Central memory CD8-positive, alpha-beta T cell (primary cell): ENCODE results near the gene SAMD4A.
"Not testable (repeated sequence)": the region's sequence is repeated elsewhere in the genome, so short reads cannot be mapped to it uniquely, and the experiment has no call there.

Experiments
- ATAC-seq: fragments of 150-1000 bp; cut with Tn5 transposase; replicated peaks from 2 replicates; pipeline ENCODE4 v1.10.0; 2022; ENCODE audit warnings: mild to moderate bottlenecking, moderate FRiP score, moderate number of reproducible peaks; ENCODE audit not compliant: poor library complexity, severe bottlenecking; ENCODE audit errors: extremely low read depth
- DNase-seq, 2 donors: peaks; one replicate each; pipeline ENCODE4 v3.0.0; 2021; ENCODE audit warnings: low spot score in 2 of 2
- H3K27ac Mint-ChIP-seq: one replicate; pipeline ENCODE4 v1.8.0; 2022; ENCODE audit warnings: low read depth, mild to moderate bottlenecking, moderate library complexity, mixed read lengths
- H3K27me3 Mint-ChIP-seq: one replicate; pipeline ENCODE4 v1.8.0; 2022; ENCODE audit warnings: mixed read lengths
- H3K36me3 Mint-ChIP-seq: one replicate; pipeline ENCODE4 v1.8.0; 2022; ENCODE audit warnings: mild to moderate bottlenecking, moderate library complexity, mixed read lengths; ENCODE audit not compliant: insufficient read depth
- H3K4me1 Mint-ChIP-seq: one replicate; pipeline ENCODE4 v1.8.0; 2022; ENCODE audit warnings: mixed read lengths
- H3K4me3 Mint-ChIP-seq: one replicate; pipeline ENCODE4 v1.8.0; 2022; ENCODE audit warnings: mild to moderate bottlenecking, moderate library complexity, mixed read lengths
- H3K9me3 Mint-ChIP-seq: one replicate; pipeline ENCODE4 v1.8.0; 2022; ENCODE audit warnings: mixed read lengths

SAMD4A gene

DNA sequence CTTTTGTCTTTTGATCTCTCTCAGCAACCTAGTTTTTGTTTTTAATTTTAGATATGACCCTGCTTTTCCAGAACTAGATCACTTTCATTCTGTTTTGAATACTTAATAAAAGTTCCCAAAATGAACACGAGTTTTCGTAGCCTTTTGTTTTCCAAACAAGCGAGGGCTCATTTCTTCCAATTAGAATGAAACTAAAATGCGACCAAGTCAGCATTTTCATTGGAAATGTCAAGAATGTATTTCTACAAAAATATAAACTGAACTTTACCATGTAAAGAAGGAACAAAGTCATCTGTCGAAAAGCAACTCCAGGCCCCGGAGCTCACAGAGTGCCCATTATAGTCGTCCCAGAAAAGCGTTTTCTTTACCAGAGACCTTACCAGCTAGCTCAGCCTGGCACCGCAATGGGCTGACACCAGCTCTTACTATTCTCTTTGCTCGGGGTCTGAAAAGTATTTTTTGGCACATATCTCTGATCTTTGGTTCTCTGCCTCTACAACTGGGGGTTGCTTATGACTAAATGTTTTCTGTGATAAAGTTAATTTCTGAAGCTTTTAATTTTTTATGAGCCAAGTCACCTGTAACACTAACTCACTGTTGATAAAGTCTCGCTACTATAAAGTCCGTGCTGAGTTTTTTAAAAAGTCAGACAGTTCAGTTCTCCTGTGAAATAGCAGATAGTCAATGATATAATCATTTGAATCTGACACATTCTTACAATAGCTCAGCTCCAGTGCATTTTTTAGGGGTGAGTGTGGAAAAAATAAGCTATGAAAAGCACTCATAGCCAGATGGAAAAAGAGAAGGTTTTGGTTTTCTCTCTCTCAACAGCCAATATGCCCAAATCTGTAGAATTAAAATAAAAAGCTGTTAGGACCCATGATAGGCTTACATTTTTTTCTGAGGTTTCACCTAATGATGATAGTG is 43.4 kb downstream of the SAMD4A start:
- DNase-seq (no peak), ATAC-seq (no peak)
- H3K4me1 Mint-ChIP-seq: no peaks in the 10 kb centered on the region
- H3K27ac Mint-ChIP-seq: no peak overlapping the region
- peaks cover 1% of the 10 kb centered on the region for H3K36me3 Mint-ChIP-seq
- peaks cover 47% of the 10 kb centered on the region for H3K27me3 Mint-ChIP-seq
- no peak overlapping the region for H3K4me3 Mint-ChIP-seq
- no peaks in the 10 kb centered on the region for H3K9me3 Mint-ChIP-seq

DNA sequence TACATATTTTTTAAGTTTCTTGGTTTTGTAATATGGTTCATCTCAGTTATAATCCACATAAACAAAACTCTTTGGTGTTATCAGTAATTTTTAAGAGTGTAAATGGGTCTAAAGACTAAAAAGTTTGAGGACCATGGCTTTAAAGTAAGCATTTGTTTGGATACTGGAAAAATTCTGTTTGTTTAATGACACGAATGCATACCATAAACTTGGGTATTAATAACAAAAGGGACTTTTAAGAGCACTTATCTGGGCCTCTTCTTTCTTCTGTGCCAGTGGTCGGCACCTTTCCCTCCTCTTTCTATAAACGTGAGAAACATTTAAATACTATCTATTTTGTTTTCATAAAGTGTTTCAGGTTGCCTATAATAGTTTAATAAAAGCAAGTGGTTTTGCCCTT is 47.4 kb downstream of the SAMD4A start:
- no peak for ATAC-seq
- Mint-ChIP-seq H3K27me3 (peaks cover 20% of the 10 kb centered on the region), H3K4me3 (no peak overlapping the region), H3K27ac (no peak overlapping the region), H3K4me1 (no peaks in the 10 kb centered on the region), H3K9me3 (no peaks in the 10 kb centered on the region), H3K36me3 (no peaks in the 10 kb centered on the region)
- DNase-seq: no peak

DNA sequence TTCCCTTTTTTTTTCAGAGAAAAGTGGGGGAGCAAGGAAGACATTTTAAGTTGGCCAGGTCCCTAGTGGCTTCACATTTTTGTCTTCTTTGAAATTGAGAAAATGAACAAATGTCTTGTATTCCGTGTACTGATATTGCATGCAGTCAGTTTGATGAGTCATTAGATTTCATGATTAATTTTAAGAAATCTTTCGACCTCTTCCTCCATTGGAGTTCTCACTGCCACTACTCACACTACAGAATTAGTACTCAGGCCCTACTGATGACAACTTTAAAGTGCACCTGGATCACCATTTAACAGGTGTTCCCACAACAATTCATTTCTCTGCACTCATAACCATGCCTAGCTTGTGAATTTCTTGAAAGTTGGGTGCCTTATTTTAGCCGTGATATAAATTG is 50.5 kb downstream of the SAMD4A start:
- Mint-ChIP-seq H3K4me3 (no peak overlapping the region), H3K4me1 (no peaks in the 10 kb centered on the region), H3K36me3 (no peaks in the 10 kb centered on the region), H3K27ac (no peak overlapping the region), H3K9me3 (no peaks in the 10 kb centered on the region), H3K27me3 (peaks cover 15% of the 10 kb centered on the region)
- ATAC-seq (no peak), DNase-seq (no peak)

DNA sequence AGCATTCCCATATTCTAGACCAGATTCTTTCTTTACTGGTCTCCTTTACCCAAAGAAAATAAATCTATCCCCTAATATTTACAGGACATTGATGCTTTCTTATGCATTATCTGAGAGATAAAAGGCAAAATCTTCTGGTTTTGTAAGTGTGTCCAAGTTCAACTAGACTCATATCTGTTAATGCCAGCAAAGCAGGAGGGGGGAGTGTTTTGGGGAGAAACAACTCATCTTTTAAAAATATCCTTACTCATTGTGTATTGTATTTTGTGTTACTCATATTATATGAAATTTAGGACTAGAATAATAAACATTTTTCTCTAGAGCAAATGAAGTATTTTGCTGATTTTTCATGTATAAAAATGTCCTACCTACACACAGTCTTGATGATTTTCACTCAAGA is 54.8 kb downstream of the SAMD4A start:
- Mint-ChIP-seq H3K4me3 (no peak overlapping the region), H3K36me3 (no peaks in the 10 kb centered on the region)
- ATAC-seq: no peak

DNA sequence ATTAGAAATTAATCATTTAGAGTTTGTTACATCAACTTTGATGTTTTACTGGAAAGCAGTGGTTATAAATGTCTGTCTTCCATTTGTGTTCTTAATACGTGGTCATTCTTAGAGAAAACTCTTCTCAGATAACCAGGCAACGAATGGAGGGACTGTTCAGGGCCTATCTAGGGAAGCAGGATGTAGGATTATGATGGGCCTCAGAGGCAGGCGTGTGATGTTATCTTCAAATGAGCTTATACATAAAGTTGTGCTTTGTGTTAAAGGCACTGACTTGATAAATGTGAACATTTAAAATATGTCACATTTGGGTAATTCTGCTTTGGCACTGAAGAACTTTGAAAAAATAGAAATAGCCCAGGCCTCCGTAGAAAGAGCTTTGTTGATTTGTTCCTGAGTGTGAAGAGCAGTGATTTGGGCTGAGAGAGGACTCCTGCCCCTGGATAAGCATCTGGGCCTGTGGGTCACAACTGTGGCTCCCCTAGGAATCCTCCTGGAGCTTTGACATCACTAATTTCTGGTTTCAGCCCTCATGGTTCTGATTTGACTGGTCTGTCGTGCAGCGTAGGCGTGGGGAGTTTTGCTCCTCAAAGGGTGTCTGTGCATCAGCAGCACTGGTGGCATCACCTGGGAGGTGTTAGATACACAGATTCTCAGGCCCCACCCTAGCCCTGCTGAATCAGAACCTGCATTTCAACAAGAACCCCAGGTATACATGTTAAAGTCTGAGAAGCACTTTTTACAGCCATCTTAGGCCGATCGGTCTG is 55.4 kb downstream of the SAMD4A start:
- H3K27me3 Mint-ChIP-seq: no peaks in the 10 kb centered on the region
- DNase-seq (no peak), ATAC-seq (no peak)
- no peak overlapping the region for H3K4me3 Mint-ChIP-seq
- H3K4me1 Mint-ChIP-seq: peaks cover 5% of the 10 kb centered on the region
- H3K27ac Mint-ChIP-seq: no peak overlapping the region
- H3K9me3 Mint-ChIP-seq: no peaks in the 10 kb centered on the region
- no peaks in the 10 kb centered on the region for H3K36me3 Mint-ChIP-seq

More for the DNA sequence above, 54.8 kb downstream of the SAMD4A start:
- H3K9me3 Mint-ChIP-seq: no peaks in the 10 kb centered on the region
- DNase-seq: no peak
- H3K27ac Mint-ChIP-seq: no peak overlapping the region
- H3K4me1 Mint-ChIP-seq: no peaks in the 10 kb centered on the region
- H3K27me3 Mint-ChIP-seq: no peaks in the 10 kb centered on the region

DNA sequence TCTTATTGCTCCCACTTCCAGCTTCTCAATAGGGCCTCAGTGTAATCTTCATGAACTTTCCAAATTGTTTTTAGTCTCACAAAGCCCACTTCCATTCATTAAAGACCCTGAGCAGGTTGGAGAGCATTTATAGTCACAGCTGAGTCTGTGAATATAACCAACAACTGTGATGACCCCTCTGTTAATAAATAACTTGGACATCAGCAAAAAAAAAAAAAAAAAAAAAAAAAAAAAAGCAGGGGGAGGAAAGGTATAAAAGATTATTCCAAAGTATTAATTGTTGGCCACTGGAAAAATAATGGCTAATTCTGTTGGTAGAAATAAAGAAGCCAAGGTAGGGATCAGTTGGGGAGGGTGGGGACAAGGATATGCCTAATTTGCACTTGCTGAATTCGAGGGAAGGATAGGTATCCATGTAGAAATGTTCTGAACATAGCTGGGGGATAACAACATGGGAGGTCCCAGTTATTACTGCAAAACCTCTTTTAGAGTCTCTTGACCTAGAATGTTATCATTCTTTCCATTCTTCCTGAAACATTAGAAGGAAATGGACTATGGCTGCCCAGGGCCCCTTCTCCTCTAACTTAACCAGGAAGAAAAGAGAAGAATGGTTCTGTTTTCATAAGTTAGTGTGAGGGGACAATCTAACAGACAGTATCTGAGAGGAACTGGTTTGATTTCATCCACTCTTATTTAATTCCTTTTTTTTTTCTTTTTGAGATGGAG is 56.5 kb downstream of the SAMD4A start:
- no peak overlapping the region for H3K4me3 Mint-ChIP-seq

DNA sequence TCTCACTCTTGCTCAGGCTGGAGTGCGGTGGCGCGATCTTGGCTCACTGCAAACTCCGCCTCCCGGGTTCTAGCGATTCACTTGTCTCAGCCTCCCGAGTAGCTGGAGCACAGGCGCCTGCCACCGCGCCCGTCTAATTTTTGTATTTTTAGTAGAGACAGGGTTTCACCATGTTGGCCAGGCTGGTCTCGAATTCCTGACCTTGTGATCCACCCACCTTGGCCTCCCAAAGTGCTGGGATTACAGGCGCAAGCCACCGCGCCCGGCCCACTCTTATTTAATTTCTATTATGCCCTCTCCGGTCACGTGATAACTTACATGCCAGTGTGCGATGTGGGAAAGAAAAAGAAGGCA is 57.1 kb downstream of the SAMD4A start:
- H3K27me3 Mint-ChIP-seq, DNase-seq, H3K4me3 Mint-ChIP-seq, H3K36me3 Mint-ChIP-seq, H3K9me3 Mint-ChIP-seq, H3K27ac Mint-ChIP-seq, ATAC-seq: not testable (repeated sequence)
- H3K4me1 Mint-ChIP-seq: peaks cover 21% of the 10 kb centered on the region

More for the DNA sequence above, 56.5 kb downstream of the SAMD4A start:
- H3K4me1 Mint-ChIP-seq: peaks cover 16% of the 10 kb centered on the region
- no peak overlapping the region for H3K27ac Mint-ChIP-seq
- no peak for DNase-seq
- no peaks in the 10 kb centered on the region for H3K36me3 Mint-ChIP-seq
- ATAC-seq: no peak
- H3K9me3 Mint-ChIP-seq: no peaks in the 10 kb centered on the region
- H3K27me3 Mint-ChIP-seq: no peaks in the 10 kb centered on the region

DNA sequence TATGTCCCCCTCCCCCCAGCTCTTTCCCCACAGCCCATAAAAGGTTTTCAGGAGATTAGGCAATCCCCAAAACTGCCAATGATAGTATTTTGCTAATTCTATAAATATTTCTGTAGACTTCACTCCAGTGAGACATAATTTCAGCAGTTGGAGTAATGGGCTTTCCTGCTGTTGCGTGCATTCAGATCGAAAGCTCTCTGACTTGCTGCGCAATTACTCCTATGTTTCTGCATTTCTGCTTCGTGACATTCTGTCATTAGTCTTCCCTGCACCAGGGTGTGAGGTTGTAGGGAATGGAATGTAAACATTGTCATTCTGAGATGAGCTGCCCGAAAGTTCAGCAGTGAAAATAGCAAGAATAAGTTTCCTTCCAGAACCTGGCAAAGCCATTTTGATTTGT is 58.2 kb downstream of the SAMD4A start:
- Mint-ChIP-seq H3K4me1 (peaks cover 30% of the 10 kb centered on the region), H3K27ac (no peak overlapping the region), H3K9me3 (no peaks in the 10 kb centered on the region), H3K27me3 (no peaks in the 10 kb centered on the region), H3K4me3 (no peak overlapping the region), H3K36me3 (no peaks in the 10 kb centered on the region)
- DNase-seq (no peak), ATAC-seq (no peak)

DNA sequence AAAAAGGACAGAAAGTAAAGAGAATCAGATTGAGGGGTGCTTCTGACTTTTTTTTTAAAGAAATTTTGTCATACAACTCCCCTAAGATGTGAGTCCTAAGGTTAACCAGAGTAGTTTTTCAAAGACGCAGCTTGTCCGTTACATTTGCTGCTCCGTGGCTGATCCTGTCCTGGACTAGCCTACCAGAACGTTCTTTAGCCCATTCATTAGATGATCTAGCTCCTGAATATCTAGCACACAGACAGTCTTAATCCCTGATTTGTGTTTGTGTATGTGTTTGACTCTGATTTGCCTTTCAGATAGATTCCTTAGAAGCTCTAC is 60.3 kb downstream of the SAMD4A start:
- no peak for DNase-seq
- peaks cover 35% of the 10 kb centered on the region for H3K4me1 Mint-ChIP-seq

DNA sequence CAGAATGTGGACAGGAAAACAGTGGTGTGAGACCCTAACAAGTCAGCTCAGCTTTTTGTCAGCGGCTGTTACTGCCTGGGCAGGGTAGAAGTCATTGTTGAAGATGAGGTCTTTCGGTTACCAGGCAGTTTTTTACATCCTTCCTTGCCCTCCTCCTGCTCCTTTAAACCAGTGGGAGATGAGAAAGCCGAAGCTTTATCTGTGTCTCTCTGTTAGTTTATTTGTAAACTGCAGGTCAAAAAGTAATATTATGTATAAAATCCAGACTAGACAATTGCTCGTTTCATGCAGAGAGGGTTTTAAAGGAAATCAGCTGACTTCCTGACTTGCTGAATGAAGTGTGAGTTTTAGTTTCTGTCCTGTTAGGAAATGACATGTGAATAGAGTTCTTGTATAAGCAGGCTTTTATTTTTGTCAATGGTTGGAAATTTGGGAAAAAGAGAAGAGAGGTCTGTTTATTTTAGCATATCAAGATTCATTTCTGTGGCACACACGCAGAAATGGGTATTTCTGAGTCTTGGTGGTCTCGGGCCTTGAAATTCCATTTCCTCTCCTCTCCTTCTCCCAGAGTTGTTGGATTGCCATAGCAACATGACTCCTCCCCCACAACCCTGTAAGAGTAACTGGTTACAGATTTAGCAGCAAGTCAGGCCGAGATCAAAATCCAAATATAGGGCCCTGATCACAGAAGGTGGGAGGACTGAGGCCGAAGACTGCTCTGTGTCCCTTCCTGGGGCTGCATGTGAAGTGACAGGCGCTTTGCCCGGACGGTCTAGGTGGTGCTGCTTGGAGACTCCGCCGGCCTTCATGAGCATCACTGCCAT is 60.8 kb downstream of the SAMD4A start:
- Mint-ChIP-seq H3K36me3 (no peaks in the 10 kb centered on the region), H3K27me3 (peaks cover 4% of the 10 kb centered on the region), H3K4me3 (peak overlapping the region; percentile 61), H3K4me1 (peaks cover 35% of the 10 kb centered on the region), H3K9me3 (peaks cover 5% of the 10 kb centered on the region), H3K27ac (peak overlapping the region; percentile 91)
- DNase-seq (no peak), ATAC-seq (peak; percentile 83)

More for the DNA sequence above, 60.3 kb downstream of the SAMD4A start:
- Mint-ChIP-seq H3K9me3 (peaks cover under 1% of the 10 kb centered on the region), H3K27me3 (no peaks in the 10 kb centered on the region), H3K36me3 (no peaks in the 10 kb centered on the region), H3K4me3 (peak overlapping the region; percentile 61), H3K27ac (peak overlapping the region; percentile 91)
- ATAC-seq: no peak

DNA sequence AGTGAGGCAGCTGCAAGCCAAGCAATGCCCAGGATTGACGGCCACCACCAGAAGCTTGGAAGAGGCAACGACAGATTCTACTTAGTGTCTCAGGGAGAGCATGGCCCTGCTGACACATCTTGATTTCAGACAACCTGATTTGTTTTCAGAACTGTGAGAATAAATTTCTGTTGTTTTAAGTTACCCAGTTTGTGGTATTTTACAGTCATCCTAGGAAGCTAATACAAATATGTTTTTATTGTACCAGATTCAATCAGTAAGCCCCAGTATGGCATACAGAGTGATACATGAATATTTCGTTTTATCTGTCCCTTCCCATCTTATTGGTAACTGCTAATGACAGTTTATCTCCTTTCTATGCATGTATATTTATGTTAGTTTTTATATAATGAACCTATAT is 62.3 kb downstream of the SAMD4A start:
- H3K27ac Mint-ChIP-seq: no peak overlapping the region
- no peak overlapping the region for H3K4me3 Mint-ChIP-seq
- no peaks in the 10 kb centered on the region for H3K36me3 Mint-ChIP-seq
- no peak for DNase-seq
- peaks cover 35% of the 10 kb centered on the region for H3K4me1 Mint-ChIP-seq
- no peak for ATAC-seq
- H3K27me3 Mint-ChIP-seq: peaks cover 18% of the 10 kb centered on the region
- peaks cover 5% of the 10 kb centered on the region for H3K9me3 Mint-ChIP-seq
